SK-N-MC (cell line): Measurements from ENCODE around the gene SLC7A5.

ENCODE experiments used
- EZH2 ChIP-seq: fragments of 200-600 bp; sonication (generic); IDR thresholded peaks from one replicate; pipeline ENCODE4 v1.6.1; 2017; ENCODE audit warnings: antibody characterized with exemption
- POLR2AphosphoS5 ChIP-seq: IDR thresholded peaks from 2 replicates; pipeline ENCODE4 v1.6.1; 2012; ENCODE audit warnings: mild to moderate bottlenecking, low read depth, low read length, borderline replicate concordance

- TF ChIP-seq POLR2AphosphoS5, result no peak
- no peak for TF ChIP-seq EZH2
Observed at GRCh38 chr16:87789437-87790291, 79.6 kb downstream of the SLC7A5 start.
